ENCODE data around the gene CDON.

CDON gene

DNA sequence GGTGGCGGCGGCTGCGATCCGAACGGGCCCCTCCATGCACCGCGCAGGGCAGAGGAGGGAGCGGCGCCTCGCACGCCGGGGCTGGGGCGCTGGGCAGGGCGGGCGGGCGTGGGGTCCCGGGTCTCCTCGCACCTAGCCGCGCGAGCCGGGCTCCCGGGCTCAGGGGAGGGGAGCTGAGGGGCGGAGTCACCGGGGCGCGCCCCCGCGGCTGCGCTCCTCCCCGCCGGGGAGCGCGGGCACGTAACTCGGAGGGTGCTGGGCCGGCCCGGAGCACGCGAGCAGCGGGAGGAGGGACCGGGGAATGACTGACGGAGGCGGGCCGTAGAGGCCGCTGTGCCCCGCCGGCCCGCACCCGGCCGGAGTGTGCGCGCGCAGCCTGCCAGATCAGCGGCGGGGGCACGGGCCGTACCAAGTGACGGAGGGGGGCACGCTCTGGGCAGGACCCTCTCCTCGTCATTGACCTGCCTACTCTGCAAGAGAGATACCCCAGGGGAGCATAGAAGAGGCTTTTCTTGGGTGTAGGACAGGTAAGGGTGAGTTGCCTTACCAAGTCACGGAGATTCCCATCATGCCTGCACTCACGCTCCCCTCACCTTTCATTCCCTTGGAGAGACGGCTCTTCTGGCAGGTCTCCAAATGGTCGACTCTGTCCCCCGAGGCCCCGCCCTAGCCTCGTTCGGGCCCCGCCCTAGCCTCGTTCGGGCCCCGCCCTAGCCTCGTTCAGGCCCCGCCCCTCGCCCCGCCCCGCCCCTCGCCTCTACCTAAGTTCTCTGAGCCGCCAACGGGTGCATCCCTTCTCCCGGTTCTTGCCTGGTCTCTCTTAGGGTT is at the start of gene CDON:
Gene CDON (minus strand): TSS at position 188 of the 828 bp plus-strand sequence. CDS start 39,390 bp downstream, outside the sequence.
- peak within 1 kb of the TSS; percentile 64 for H3K4me3 ChIP-seq (replicated peaks; ENCODE audit: low read depth, low read length)
- no peak for TF ChIP-seq CTCF (IDR thresholded peaks at IDR 0.05; ENCODE audit: low read length, missing control alignments)
- DNase-seq (ENCODE audit: low read depth), result peak; percentile 92

DNA sequence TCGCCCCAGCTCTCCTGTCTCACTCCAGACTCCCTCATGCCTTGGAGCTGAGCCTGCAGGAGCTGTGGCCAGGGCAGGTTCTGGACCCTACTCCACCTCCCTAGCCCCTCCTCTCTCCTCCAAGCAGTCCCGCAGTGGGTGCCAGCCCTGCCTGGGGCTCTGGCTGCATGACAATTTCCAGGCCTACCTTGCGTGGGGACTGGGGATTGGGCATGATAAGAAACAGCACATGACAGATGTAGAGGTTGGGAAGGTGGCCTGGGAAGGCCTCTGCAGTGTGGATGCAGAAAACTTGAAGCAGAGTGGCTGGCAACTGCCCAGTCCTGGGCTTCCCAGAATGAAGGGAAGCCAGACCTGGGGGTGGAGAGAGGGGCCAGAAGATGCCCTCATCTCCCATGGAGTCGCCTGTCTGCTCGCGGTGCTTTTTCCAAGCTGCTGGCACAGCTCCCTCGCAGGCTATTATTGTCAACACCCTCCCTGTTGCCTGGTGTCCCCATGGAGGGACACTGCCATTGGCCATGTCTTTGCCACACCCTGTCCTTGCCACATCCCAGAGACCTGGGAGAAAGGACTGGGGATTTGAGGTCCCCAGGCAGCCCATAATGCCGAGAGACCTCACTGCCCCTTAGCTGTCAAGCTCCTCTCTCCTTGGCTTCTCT is 48.9 kb upstream of the CDON start:
- no peak for TF ChIP-seq CTCF (IDR thresholded peaks at IDR 0.05; ENCODE audit: low read length, missing control alignments)
- no peak for DNase-seq (ENCODE audit: low read depth)
- no peak overlapping the region for H3K4me3 ChIP-seq (replicated peaks; ENCODE audit: low read depth, low read length)

GRCh38 chr11:126109941-126110731 is 47.5 kb upstream of the CDON start:
- TF ChIP-seq CTCF (IDR thresholded peaks at IDR 0.05; ENCODE audit: low read length, missing control alignments), result no peak
- DNase-seq (ENCODE audit: low read depth), result no peak
- H3K4me3 ChIP-seq (replicated peaks; ENCODE audit: low read depth, low read length), result no peak overlapping the region

GRCh38 chr11:126106594-126107328 is 44.1 kb upstream of the CDON start:
- DNase-seq (ENCODE audit: low read depth), result no peak
- H3K4me3 ChIP-seq (replicated peaks; ENCODE audit: low read depth, low read length), result no peak overlapping the region
- no peak for TF ChIP-seq CTCF (IDR thresholded peaks at IDR 0.05; ENCODE audit: low read length, missing control alignments)

GRCh38 chr11:126105748-126106080 is 43.0 kb upstream of the CDON start:
- TF ChIP-seq CTCF (IDR thresholded peaks at IDR 0.05; ENCODE audit: low read length, missing control alignments), result no peak
- no peak for DNase-seq (ENCODE audit: low read depth)
- no peak overlapping the region for H3K4me3 ChIP-seq (replicated peaks; ENCODE audit: low read depth, low read length)

- H3K4me3 ChIP-seq (replicated peaks; ENCODE audit: low read depth, low read length), result no peak overlapping the region
- DNase-seq (ENCODE audit: low read depth), result no peak
- no peak for TF ChIP-seq CTCF (IDR thresholded peaks at IDR 0.05; ENCODE audit: low read length, missing control alignments)
Measured at GRCh38 chr11:126105022-126105747, 42.5 kb upstream of the CDON start.

Data from fibroblast of pulmonary artery (primary cell).